Sigmoid colon (tissue), 4 donors: Measurements from ENCODE around the gene ANKHD1.

Source experiments
- CTCF ChIP-seq, 4 experiments: fragments of 450-650 bp in 3 of 4; fragments of 200-600 bp in 1 of 4; IDR thresholded peaks; one replicate each; pipeline ENCODE4 v1.5.1; 2016 to 2019; ENCODE audit warnings: antibody characterized with exemption in 4 of 4, mild to moderate bottlenecking in 3 of 4, moderate library complexity in 2 of 4
- EP300 ChIP-seq, 4 donors: sonication (generic); formaldehyde crosslinking; IDR thresholded peaks; one replicate each; pipeline ENCODE4 v1.6.1; 2017; ENCODE audit warnings: antibody characterized with exemption in 4 of 4
- POLR2A ChIP-seq, 2 donors: fragments of 450-650 bp; IDR thresholded peaks; one replicate each; pipeline ENCODE4 v1.6.1; 2016; ENCODE audit warnings: antibody characterized with exemption in 2 of 2, mild to moderate bottlenecking in 2 of 2, moderate library complexity in 2 of 2
- POLR2AphosphoS5 ChIP-seq, 4 donors: sonication (generic); formaldehyde crosslinking; IDR thresholded peaks; one replicate each; pipeline ENCODE4 v1.6.1; 2017; ENCODE audit warnings: antibody characterized with exemption in 4 of 4

- TF ChIP-seq CTCF (IDR thresholded peaks at IDR 0.05) (no peak), POLR2A (IDR thresholded peaks at IDR 0.05) (no peak), EP300 (IDR thresholded peaks at IDR 0.05) (peak in 3 of 4 donors; percentile 37 to 85 (median 67)), POLR2AphosphoS5 (IDR thresholded peaks at IDR 0.05) (peak; percentile 85 to 95 (median 94))
Measured at GRCh38 chr5:140549237-140550144, 147.9 kb downstream of the ANKHD1 start.
